Sigmoid colon (tissue), 7 donors: ENCODE measurements around the gene MYRF. TPM values are rescaled to one million over a fixed set of nuclear protein-coding genes. Genes with fewer than 3 reads are reported as not detected.

Experiments used
- DNase-seq: peaks from one replicate; pipeline ENCODE4 v3.0.0-alpha.2; 2019
- H3K27ac ChIP-seq, 4 donors: fragments of 200-600 bp; sonication (generic); one replicate each; pipeline ENCODE4 v1.5.1; 2016 to 2019; ENCODE audit warnings: mild to moderate bottlenecking in 1 of 4
- H3K27me3 ChIP-seq, 3 donors: fragments of 200-600 bp; sonication (generic); one replicate each; pipeline ENCODE4 v1.5.1; 2019; ENCODE audit warnings: mild to moderate bottlenecking in 1 of 3
- H3K36me3 ChIP-seq, 4 donors: fragments of 200-600 bp; sonication (generic); one replicate each; pipeline ENCODE4 v1.5.1; 2016 to 2019
- H3K4me1 ChIP-seq, 4 donors: fragments of 200-600 bp; sonication (generic); one replicate each; pipeline ENCODE4 v1.5.1; 2017 to 2019
- H3K4me3 ChIP-seq, 4 donors: fragments of 200-600 bp; sonication (generic); one replicate each; pipeline ENCODE4 v1.5.1; 2017 to 2019; ENCODE audit warnings: mild to moderate bottlenecking in 2 of 4, moderate library complexity in 1 of 4
- H3K9me3 ChIP-seq, 4 donors: fragments of 200-600 bp in 3 of 4; sonication (generic) in 3 of 4; one replicate each; pipeline versions ENCODE4 v1.5.1 to v1.6.1; 2013 to 2019
- CTCF ChIP-seq, 4 experiments: fragments of 450-650 bp in 3 of 4; fragments of 200-600 bp in 1 of 4; IDR thresholded peaks; one replicate each; pipeline ENCODE4 v1.5.1; 2016 to 2019; ENCODE audit warnings: antibody characterized with exemption in 4 of 4, mild to moderate bottlenecking in 3 of 4, moderate library complexity in 2 of 4
- EP300 ChIP-seq, 4 donors: sonication (generic); formaldehyde crosslinking; IDR thresholded peaks; one replicate each; pipeline ENCODE4 v1.6.1; 2017; ENCODE audit warnings: antibody characterized with exemption in 4 of 4
- POLR2A ChIP-seq, 2 donors: fragments of 450-650 bp; IDR thresholded peaks; one replicate each; pipeline ENCODE4 v1.6.1; 2016; ENCODE audit warnings: antibody characterized with exemption in 2 of 2, mild to moderate bottlenecking in 2 of 2, moderate library complexity in 2 of 2
- POLR2AphosphoS5 ChIP-seq, 4 donors: sonication (generic); formaldehyde crosslinking; IDR thresholded peaks; one replicate each; pipeline ENCODE4 v1.6.1; 2017; ENCODE audit warnings: antibody characterized with exemption in 4 of 4
- WGBS, 2 donors: extraction: QIAGEN DNeasy Blood & Tissue Kit; methylation state at CpG; one replicate each; pipeline ENCODE4 v1.1.7; 2013; 5-methylcytosine and 5-hydroxymethylcytosine counted together
- intact Hi-C: fragments of 100-400 bp; cut with DNase I; formaldehyde crosslinking; loops from one replicate; pipeline ENCODE4 v1.15.1; 2023
- polyA plus RNA-seq, 3 donors: library from polyadenylated mRNA; stranded (reverse); fragments of 200-250 nt; gene quantifications; one replicate each; pipeline ENCODE4 v1.2.3, GENCODE V29; 2013
- total RNA-seq, 4 donors: library from RNA; depleted of rRNA; stranded (reverse); fragments of >200 nt; gene quantifications; one replicate each; pipeline ENCODE4 v1.1.0, GENCODE V29; 2016
- donor health status: healthy with polysubstance abuse.
- donor health status: Bipolar disorder and iron deficiency.
- donor health status: healthy.

Gene MYRF
- total and polyA plus RNA-seq, 7 donors, result under 0.01 to 6.4 (median 0.66) TPM

GRCh38 chr11:61799665-61800284 is 47.3 kb downstream of the MYRF start:
- Histone ChIP-seq H3K9me3 (no peaks in the 10 kb centered on the region), H3K4me3 (no peak overlapping the region), H3K27ac (no peak overlapping the region), H3K4me1 (peaks cover 0 to 6% (median 5%) of the 10 kb centered on the region in 4 donors), H3K36me3 (peaks cover 0 to 41% (median 3%) of the 10 kb centered on the region in 4 donors), H3K27me3 (no peaks in the 10 kb centered on the region)
- WGBS, 2 donors, result 97 to 99% methylated on average over 2 of the region's 2 CpGs
- DNase-seq, result no peak
- TF ChIP-seq EP300 (IDR thresholded peaks at IDR 0.05) (no peak), POLR2AphosphoS5 (IDR thresholded peaks at IDR 0.05) (no peak), CTCF (IDR thresholded peaks at IDR 0.05) (no peak), POLR2A (IDR thresholded peaks at IDR 0.05) (no peak)
- intact Hi-C loops, result loop anchor here (5.0 kb wide), 2 partner anchors 283 to 513 kb away; no protein-coding TSS in a partner anchor

- intact Hi-C loops, result no loop called here
Measured at GRCh38 chr11:61800331-61801281, 48.2 kb downstream of the MYRF start.

GRCh38 chr11:61802605-61803004 is 50.2 kb downstream of the MYRF start:
- H3K36me3 ChIP-seq, result peaks cover 0 to 59% (median 3%) of the 10 kb centered on the region in 4 donors
- TF ChIP-seq POLR2AphosphoS5 (IDR thresholded peaks at IDR 0.05), result no peak
- no peak for TF ChIP-seq POLR2A (IDR thresholded peaks at IDR 0.05)
- TF ChIP-seq CTCF (IDR thresholded peaks at IDR 0.05), result no peak
- TF ChIP-seq EP300 (IDR thresholded peaks at IDR 0.05), result no peak
- H3K27ac ChIP-seq, result no peak overlapping the region
- H3K4me1 ChIP-seq, result peaks cover 0 to 3% (median 2%) of the 10 kb centered on the region in 4 donors
- 92 to 93% methylated on average over 6 of the region's 6 CpGs for WGBS, 2 donors
- no peak overlapping the region for H3K4me3 ChIP-seq
- no peaks in the 10 kb centered on the region for H3K9me3 ChIP-seq
- no peaks in the 10 kb centered on the region for H3K27me3 ChIP-seq
- no peak for DNase-seq
- intact Hi-C loops, result no loop called here

More at GRCh38 chr11:61800331-61801281, 48.2 kb downstream of the MYRF start:
- Histone ChIP-seq H3K27me3 (no peaks in the 10 kb centered on the region), H3K4me3 (no peak overlapping the region), H3K27ac (no peak overlapping the region), H3K4me1 (peaks cover 0 to 6% (median 5%) of the 10 kb centered on the region in 4 donors), H3K36me3 (peaks cover 0 to 47% (median 3%) of the 10 kb centered on the region in 4 donors), H3K9me3 (no peaks in the 10 kb centered on the region)
- no peak for DNase-seq
- TF ChIP-seq POLR2A (IDR thresholded peaks at IDR 0.05), result no peak
- no peak for TF ChIP-seq EP300 (IDR thresholded peaks at IDR 0.05)
- no peak for TF ChIP-seq CTCF (IDR thresholded peaks at IDR 0.05)
- no peak for TF ChIP-seq POLR2AphosphoS5 (IDR thresholded peaks at IDR 0.05)
- WGBS, 2 donors, result 73 to 91% methylated on average over 3 of the region's 3 CpGs

- intact Hi-C loops, result no loop called here
- peaks cover 0 to 73% (median 3%) of the 10 kb centered on the region in 4 donors for H3K36me3 ChIP-seq
Measured at GRCh38 chr11:61803889-61804647, 51.6 kb downstream of the MYRF start.

More at GRCh38 chr11:61803889-61804647, 51.6 kb downstream of the MYRF start:
- no peak for DNase-seq
- H3K4me3 ChIP-seq, result no peak overlapping the region
- WGBS, 2 donors, result 92 to 95% methylated on average over 3 of the region's 3 CpGs
- H3K9me3 ChIP-seq, result no peaks in the 10 kb centered on the region
- H3K27ac ChIP-seq, result no peak overlapping the region
- H3K4me1 ChIP-seq, result no peaks in the 10 kb centered on the region
- no peak for TF ChIP-seq POLR2A (IDR thresholded peaks at IDR 0.05)
- no peak for TF ChIP-seq EP300 (IDR thresholded peaks at IDR 0.05)
- TF ChIP-seq POLR2AphosphoS5 (IDR thresholded peaks at IDR 0.05), result no peak
- H3K27me3 ChIP-seq, result no peaks in the 10 kb centered on the region
